Lung (tissue), 12 donors: Measurements from ENCODE around the gene DOP1A. TPM values are rescaled to one million over a fixed set of nuclear protein-coding genes. Genes with fewer than 3 reads are reported as not detected.
"Not testable (repeated sequence)": the region's sequence is repeated elsewhere in the genome, so short reads cannot be mapped to it uniquely, and the experiment has no call there.

Experiments used
- ATAC-seq: fragments of 200-7000 bp; cut with Tn5 transposase; one replicate; pipeline ENCODE4 v1.9.1; 2020; ENCODE audit warnings: moderate number of reproducible peaks; ENCODE audit not compliant: insufficient read depth, low FRiP score
- DNase-seq, 3 donors: peaks; one replicate each; pipeline ENCODE4 v3.0.0-alpha.2; 2013 to 2017
- H3K27ac ChIP-seq, 2 donors: one replicate each; pipeline ENCODE4 v1.5.1; 2013; ENCODE audit warnings: mild to moderate bottlenecking in 2 of 2, moderate library complexity in 2 of 2, control low read depth in 1 of 2, inconsistent platforms in 1 of 2, low read depth in 1 of 2, low read length in 1 of 2
- H3K27me3 ChIP-seq, 3 donors: one replicate each; pipeline ENCODE4 v1.5.1; 2013; ENCODE audit warnings: low read length in 2 of 3; ENCODE audit not compliant: control insufficient read depth in 3 of 3, insufficient read depth in 3 of 3
- H3K36me3 ChIP-seq, 4 donors: one replicate each; pipeline ENCODE4 v1.5.1; 2013; ENCODE audit warnings: low read length in 4 of 4, mild to moderate bottlenecking in 1 of 4, moderate library complexity in 1 of 4; ENCODE audit not compliant: control insufficient read depth in 4 of 4, insufficient read depth in 4 of 4
- H3K4me1 ChIP-seq, 5 donors: one replicate each; pipeline ENCODE4 v1.5.1; 2013; ENCODE audit warnings: low read length in 5 of 5, mild to moderate bottlenecking in 2 of 5, moderate library complexity in 1 of 5; ENCODE audit not compliant: control insufficient read depth in 5 of 5, insufficient read depth in 5 of 5
- H3K4me3 ChIP-seq: one replicate; pipeline ENCODE4 v1.5.1; 2013; ENCODE audit warnings: mild to moderate bottlenecking, control low read depth, moderate library complexity
- H3K9ac ChIP-seq, 2 donors: one replicate each; pipeline ENCODE4 v1.5.1; 2013; ENCODE audit warnings: low read length in 2 of 2, control low read depth in 1 of 2; ENCODE audit not compliant: insufficient read depth in 1 of 2
- H3K9me3 ChIP-seq, 4 donors: one replicate each; pipeline ENCODE4 v1.5.1; 2013; ENCODE audit warnings: low read length in 3 of 4, mild to moderate bottlenecking in 1 of 4, moderate library complexity in 1 of 4; ENCODE audit not compliant: control insufficient read depth in 4 of 4, insufficient read depth in 3 of 4
- CTCF ChIP-seq: IDR thresholded peaks from 2 replicates; pipeline ENCODE4 v1.5.1; 2012; ENCODE audit warnings: mild to moderate bottlenecking; ENCODE audit errors: control extremely low read depth, extremely low read depth
- whole genome bisulfite sequencing, 2 donors: extraction: QIAGEN DNeasy Blood & Tissue Kit; methylation state at CpG; one replicate each; pipeline ENCODE4 v1.1.7; 2013; 5-methylcytosine and 5-hydroxymethylcytosine counted together
- polyA plus RNA-seq, 2 donors: library from polyadenylated mRNA; stranded (reverse); fragments of 200-250 nt; gene quantifications; one replicate each; pipeline ENCODE4 v1.2.1, GENCODE V29; 2013
- total RNA-seq, 2 donors: library from RNA; depleted of rRNA in 1 of 2; stranded (reverse); fragments of >200 nt in 1 of 2; gene quantifications; one replicate each; pipeline ENCODE4 v1.2.1, GENCODE V29; 2014 to 2021
- donor health status: control.
- donor health status: control.
- donor health status: Bipolar disorder and iron deficiency.
- donor health status: healthy.
- donor health status: DM: yes; HTN: yes; CAD: no.

Gene DOP1A
- total and polyA plus RNA-seq, 4 donors, result 5.0 to 64.7 (median 13.1) TPM

- DNase-seq, result peak; percentile 60 to 89 (median 86)
- ATAC-seq, result no peak
- H3K9me3 ChIP-seq, result no peaks in the 10 kb centered on the region
- peaks cover 7 to 26% (median 9%) of the 10 kb centered on the region in 4 donors for H3K36me3 ChIP-seq
- peaks cover 0 to 30% (median 4%) of the 10 kb centered on the region in 5 donors for H3K4me1 ChIP-seq
- H3K27me3 ChIP-seq, result no peaks in the 10 kb centered on the region
- no peak for TF ChIP-seq CTCF
- H3K9ac ChIP-seq, result no peak overlapping the region
- 90% methylated on average over 6 of the region's 6 CpGs for WGBS, 2 donors
- no peak overlapping the region for H3K27ac ChIP-seq
- H3K4me3 ChIP-seq, result no peak overlapping the region
Measured at GRCh38 chr6:83190626-83191025, 123.2 kb downstream of the DOP1A start.

- not testable (repeated sequence) for H3K9me3 ChIP-seq, H3K27me3 ChIP-seq, H3K27ac ChIP-seq, H3K9ac ChIP-seq, DNase-seq, H3K4me3 ChIP-seq, ATAC-seq
- Histone ChIP-seq H3K36me3 (peaks cover 2 to 21% (median 7%) of the 10 kb centered on the region in 4 donors), H3K4me1 (peaks cover 0 to 30% (median 4%) of the 10 kb centered on the region in 5 donors)
- 91 to 94% methylated on average over 13 to 17 of the region's 18 CpGs for WGBS, 2 donors
Measured at GRCh38 chr6:83191974-83192373, 124.5 kb downstream of the DOP1A start.

GRCh38 chr6:83192456-83192855, 125.0 kb downstream of the DOP1A start:
- peak in 1 of 3 donors; percentile 62 for DNase-seq
- Histone ChIP-seq H3K9me3 (no peaks in the 10 kb centered on the region), H3K4me1 (peaks cover 0 to 30% (median 4%) of the 10 kb centered on the region in 5 donors), H3K9ac (peak overlapping the region; percentile 83 to 91), H3K4me3 (peak overlapping the region; percentile 95), H3K36me3 (peaks cover 2 to 21% (median 7%) of the 10 kb centered on the region in 4 donors), H3K27me3 (no peaks in the 10 kb centered on the region), H3K27ac (peak overlapping the region; percentile 71 to 91)
- TF ChIP-seq CTCF, result no peak
- WGBS, 2 donors, result 0 to 2% methylated on average over 4 of the region's 4 CpGs
- ATAC-seq, result no peak

- Histone ChIP-seq H3K4me3 (peak within 1 kb of the TSS; percentile 95), H3K36me3 (peaks cover 2 to 17% (median 7%) of the 10 kb centered on the region in 4 donors), H3K4me1 (peaks cover 0 to 30% (median 4%) of the 10 kb centered on the region in 5 donors), H3K27ac (peak within 1 kb of the TSS; percentile 74 to 91), H3K9ac (peak within 1 kb of the TSS; percentile 83 to 91), H3K9me3 (no peaks in the 10 kb centered on the region), H3K27me3 (no peaks in the 10 kb centered on the region)
- DNase-seq (peak; percentile 91 to 95 (median 91)), ATAC-seq (peak; percentile 98)
- WGBS, 2 donors, result 0 to 1% methylated on average over 79 to 88 of the region's 88 CpGs
- TF ChIP-seq CTCF, result no peak
Measured at GRCh38 chr6:83192871-83193746, 125.6 kb downstream of the DOP1A start, which contains the start of the genes PGM3 and RWDD2A. Gene PGM3, minus strand, starts transcription at chr6:83193265. Its CDS starts 2,253 bp downstream, at chr6:83191012. Gene RWDD2A, plus strand, starts transcription at chr6:83193357. Its CDS starts 1,095 bp downstream, at chr6:83194452.
